ENCODE data around the gene DNAAF5.
A peak's percentile ranks its signal among the peaks of the same experiment; 100 is the strongest.

Gene DNAAF5

DNA sequence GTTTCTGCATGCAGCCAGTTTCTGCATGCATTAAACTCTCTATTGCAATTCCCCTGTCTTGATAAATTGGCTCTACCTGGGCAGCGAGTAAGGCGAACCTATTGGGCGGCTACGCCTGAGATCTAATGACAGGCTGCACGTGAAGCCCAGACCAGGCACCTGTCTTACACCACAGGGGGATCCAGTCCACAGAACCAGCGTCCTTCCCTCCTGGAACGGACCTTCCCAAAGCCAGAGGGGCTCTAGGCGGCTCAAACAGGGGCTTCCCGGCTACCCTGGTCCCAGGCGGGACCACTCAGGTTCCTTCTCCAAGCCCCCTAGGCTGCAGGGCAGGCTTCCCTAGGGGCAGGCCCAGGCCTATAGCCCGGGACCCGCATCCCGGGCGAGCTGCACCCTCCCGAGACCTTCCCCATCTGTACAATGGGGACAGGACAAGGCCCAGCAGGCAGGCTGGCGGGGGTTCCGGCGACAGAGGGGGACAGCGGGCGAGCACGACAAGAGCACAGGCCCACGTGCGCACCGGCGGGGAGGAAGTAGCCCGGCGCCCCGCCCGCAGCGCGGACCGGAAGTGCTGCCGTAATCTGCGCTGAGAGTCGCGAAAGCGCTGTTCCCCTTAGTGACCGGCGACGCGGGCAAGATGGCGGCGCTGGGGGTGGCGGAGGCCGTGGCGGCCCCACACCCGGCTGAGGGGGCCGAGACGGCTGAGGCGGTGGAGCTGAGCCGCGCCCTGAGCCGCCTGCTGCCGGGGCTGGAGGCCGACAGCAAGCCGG is at the start of gene DNAAF5:
TSS of gene DNAAF5 (plus strand) at position 616 of the 770 bp plus-strand sequence. CDS start at position 638, 22 bp downstream.
- ATAC-seq (peak; percentile 92), DNase-seq (peak; percentile 79 to 90)
- Mint-ChIP-seq H3K9me3 (peaks cover 12 to 28% of the 10 kb centered on the region in 2 donors), H3K27ac (peak within 1 kb of the TSS; percentile 89 to 95), H3K27me3 (no peaks in the 10 kb centered on the region), H3K4me1 (peaks cover 58% of the 10 kb centered on the region), H3K4me3 (peak within 1 kb of the TSS; percentile 91 to 97)

DNA sequence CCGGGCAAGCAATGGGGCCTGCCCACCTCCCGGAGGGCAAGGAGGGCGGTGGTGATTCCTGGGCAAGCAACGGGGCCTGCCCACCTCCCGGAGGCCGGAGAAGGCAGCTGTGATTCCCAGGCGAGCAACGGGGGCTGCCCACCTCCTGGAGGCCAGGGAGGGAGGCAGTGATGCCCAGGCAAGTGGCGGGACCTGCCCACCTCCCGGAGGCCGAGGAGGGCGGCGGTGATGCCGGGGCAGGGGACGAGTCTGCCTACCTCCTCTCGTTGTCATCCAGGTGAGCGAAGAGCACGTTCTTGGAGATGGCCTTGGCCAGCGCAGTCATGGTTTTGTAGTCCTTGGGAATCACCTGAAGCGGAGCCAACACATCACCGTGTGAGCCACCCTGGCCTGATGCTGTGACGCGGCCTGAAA is 49.5 kb upstream of the DNAAF5 start:
- Mint-ChIP-seq H3K27me3 (no peaks in the 10 kb centered on the region), H3K4me1 (peaks cover 5% of the 10 kb centered on the region), H3K27ac (no peak overlapping the region), H3K9me3 (peaks cover 12 to 20% of the 10 kb centered on the region in 2 donors), H3K4me3 (no peak overlapping the region)
- DNase-seq (no peak), ATAC-seq (no peak)

DNA sequence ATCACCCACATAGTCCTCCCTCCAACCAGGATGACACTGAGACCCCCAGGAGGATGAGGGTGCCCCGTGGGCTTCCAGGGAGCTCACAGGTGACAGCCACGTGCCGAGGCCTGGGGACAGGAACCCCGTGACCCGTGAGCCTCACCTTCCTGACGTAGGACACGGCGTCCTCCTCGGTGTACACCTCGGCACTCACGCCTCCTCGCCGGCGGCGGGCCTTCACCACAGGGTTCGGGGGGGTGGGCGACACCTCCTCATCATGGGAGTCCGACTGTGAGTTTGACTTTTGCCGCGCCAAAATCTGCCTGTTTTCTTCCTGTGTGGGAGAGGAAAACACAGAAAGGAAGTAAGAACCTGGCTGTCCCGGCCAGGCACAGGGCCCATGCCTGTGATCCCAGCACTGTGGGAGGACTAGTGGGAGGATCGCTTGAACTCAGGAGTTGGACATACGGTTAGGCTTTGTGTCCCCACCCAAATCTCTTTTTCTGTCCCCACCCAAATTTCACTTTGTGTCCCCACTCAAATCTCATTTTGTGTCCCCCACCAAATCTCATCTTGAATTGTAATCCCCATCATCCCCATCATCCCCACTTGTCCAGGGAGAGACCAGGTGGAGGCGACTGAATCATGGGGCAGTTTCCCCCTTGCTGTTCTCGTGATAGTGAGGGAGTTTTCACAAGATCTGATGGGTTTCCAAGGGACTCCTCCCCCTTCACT is 45.9 kb upstream of the DNAAF5 start:
- H3K27me3 Mint-ChIP-seq, result no peaks in the 10 kb centered on the region
- H3K4me3 Mint-ChIP-seq, result no peak overlapping the region
- H3K4me1 Mint-ChIP-seq, result no peaks in the 10 kb centered on the region
- peaks cover 8 to 23% of the 10 kb centered on the region in 2 donors for H3K9me3 Mint-ChIP-seq
- ATAC-seq (no peak), DNase-seq (no peak)
- no peak overlapping the region for H3K27ac Mint-ChIP-seq

DNA sequence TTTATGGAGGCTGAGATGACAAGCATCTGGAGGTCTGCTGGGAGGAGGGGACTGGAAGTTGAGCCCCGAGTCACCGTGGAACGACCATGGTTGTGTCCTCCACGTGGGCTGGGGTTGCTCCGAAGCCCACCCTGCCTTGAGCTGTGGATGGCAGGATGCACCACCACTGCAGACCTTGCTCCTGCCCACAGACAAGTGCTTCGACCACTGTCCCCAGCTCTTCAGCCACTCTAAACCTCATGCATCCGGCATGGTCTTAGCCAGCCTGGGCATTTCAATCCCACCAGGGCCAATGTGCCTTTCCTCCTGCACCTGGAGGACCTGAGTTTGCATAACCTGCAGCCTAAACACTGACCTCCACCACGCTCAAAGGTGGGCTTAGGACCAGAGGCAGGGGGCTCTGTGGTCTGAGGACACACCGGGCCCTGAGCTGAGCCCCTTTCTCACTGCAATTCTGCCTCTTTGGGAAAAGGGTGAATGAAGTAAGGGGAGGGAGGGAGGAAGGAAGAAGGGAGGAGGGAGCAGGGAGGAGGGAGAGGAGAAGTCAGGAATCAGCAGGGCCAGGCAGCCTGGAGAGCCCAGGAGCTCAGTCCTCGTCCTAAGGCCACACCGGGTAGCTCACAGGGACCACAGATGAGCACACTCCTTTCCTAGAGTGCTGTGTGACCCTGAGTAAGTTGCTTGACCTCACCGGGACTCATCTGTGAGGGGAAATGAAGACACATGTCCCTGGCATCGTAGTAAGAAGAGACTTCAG is 44.8 kb upstream of the DNAAF5 start:
- no peak for ATAC-seq
- no peak overlapping the region for H3K4me3 Mint-ChIP-seq
- peaks cover 13 to 33% of the 10 kb centered on the region in 2 donors for H3K9me3 Mint-ChIP-seq
- no peaks in the 10 kb centered on the region for H3K4me1 Mint-ChIP-seq
- H3K27me3 Mint-ChIP-seq, result no peaks in the 10 kb centered on the region
- DNase-seq, result no peak
- H3K27ac Mint-ChIP-seq, result no peak overlapping the region

DNA sequence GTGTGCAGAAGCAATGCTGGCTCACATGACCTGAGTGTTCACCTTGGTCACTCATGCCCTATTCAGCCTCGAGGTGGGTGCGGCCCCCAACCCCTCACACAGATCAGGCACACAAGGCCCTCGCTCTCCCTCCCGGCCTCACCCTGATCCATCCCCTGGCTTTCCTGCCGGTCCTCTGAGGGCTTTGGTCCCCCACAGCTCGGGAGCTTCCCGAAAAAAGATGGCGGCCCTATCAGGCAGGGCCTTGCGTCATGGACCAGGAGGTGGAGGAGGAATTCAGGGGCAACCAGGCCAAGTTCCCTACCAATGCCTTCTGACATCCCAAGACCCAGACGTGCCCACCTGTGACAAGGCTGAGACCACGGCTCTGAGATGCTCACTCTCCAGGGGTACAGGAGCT is 43.7 kb upstream of the DNAAF5 start:
- Mint-ChIP-seq H3K27ac (no peak overlapping the region), H3K4me1 (no peaks in the 10 kb centered on the region), H3K4me3 (no peak overlapping the region), H3K9me3 (peaks cover 21 to 44% of the 10 kb centered on the region in 2 donors), H3K27me3 (no peaks in the 10 kb centered on the region)
- DNase-seq, result no peak
- ATAC-seq, result no peak

DNA sequence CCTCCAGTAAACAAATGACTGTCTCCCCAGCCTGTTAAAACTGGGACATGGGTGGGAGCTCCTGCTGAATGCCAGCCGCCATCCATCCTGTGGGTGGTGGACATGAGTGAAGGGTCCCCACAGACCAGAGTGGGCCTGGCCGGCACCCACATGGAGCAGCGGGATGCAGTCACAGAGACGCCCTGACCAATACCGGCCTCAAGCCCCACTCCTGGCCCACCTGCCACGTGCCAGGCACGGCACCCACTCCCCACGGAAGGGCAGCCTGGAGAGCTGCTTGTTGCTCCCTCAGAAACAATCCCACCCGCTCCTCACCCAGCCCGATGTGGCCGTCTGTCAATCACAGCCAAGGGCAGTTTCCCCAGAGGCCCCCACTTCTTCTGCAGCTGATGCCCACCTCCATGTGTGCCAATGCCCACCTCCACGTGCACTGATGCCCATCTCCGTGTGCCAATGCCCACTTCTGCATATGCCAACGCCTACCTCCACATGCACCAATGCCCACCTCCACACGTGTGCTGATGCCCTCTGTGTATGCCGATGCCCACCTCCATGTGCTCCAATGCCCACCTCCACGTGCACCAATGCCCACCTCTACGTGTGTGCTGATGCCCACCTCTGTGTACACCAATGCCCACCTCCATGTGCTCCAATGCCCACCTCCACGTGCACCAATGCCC is 42.8 kb upstream of the DNAAF5 start:
- Mint-ChIP-seq H3K9me3 (peaks cover 26 to 49% of the 10 kb centered on the region in 2 donors), H3K4me3 (no peak overlapping the region), H3K27ac (no peak overlapping the region), H3K4me1 (no peaks in the 10 kb centered on the region), H3K27me3 (no peaks in the 10 kb centered on the region)
- ATAC-seq, result no peak
- DNase-seq, result no peak

DNA sequence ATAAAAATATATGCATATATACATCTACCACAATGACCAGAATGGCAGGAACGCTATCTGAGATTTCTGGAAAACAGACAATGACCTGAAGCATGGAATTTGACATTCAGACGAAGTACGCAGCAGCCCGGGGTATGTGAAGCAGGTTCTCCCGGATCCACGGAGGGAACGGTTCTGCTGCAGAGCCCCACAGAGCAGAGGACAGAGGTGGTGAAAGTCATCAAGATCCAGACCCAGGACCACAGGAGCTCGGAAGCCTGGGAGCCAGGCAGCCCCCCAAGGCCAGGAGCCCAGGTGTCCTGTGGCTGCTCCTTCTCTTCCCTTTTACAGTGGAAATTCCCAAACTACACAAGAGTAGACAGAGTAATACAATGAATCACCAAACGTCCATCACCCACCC is 42.1 kb upstream of the DNAAF5 start:
- Mint-ChIP-seq H3K4me3 (no peak overlapping the region), H3K9me3 (peaks cover 29 to 52% of the 10 kb centered on the region in 2 donors), H3K4me1 (no peaks in the 10 kb centered on the region), H3K27me3 (no peaks in the 10 kb centered on the region), H3K27ac (no peak overlapping the region)
- DNase-seq (no peak), ATAC-seq (no peak)

DNA sequence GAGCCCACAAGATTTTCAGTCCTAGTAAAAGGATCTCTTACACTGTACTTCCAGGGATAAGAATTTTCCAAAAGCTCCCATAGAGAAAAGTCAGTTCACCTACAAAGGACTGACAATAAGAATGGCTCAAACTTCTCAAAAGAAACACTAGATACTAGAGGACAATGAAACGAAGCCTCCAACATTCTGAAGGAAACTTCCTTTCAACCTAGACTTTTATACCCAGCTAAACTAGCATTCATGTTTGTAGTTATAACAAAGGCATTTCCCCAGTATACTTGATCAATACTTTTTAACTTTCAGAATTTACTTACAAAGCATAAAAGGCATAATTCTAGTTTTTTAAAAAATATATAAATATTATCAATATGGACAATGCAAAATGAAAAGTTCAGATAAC is 41.0 kb upstream of the DNAAF5 start:
- Mint-ChIP-seq H3K9me3 (peaks cover 33 to 52% of the 10 kb centered on the region in 2 donors), H3K4me3 (no peak overlapping the region), H3K4me1 (no peaks in the 10 kb centered on the region), H3K27me3 (no peaks in the 10 kb centered on the region), H3K27ac (no peak overlapping the region)
- DNase-seq, result no peak
- no peak for ATAC-seq

DNA sequence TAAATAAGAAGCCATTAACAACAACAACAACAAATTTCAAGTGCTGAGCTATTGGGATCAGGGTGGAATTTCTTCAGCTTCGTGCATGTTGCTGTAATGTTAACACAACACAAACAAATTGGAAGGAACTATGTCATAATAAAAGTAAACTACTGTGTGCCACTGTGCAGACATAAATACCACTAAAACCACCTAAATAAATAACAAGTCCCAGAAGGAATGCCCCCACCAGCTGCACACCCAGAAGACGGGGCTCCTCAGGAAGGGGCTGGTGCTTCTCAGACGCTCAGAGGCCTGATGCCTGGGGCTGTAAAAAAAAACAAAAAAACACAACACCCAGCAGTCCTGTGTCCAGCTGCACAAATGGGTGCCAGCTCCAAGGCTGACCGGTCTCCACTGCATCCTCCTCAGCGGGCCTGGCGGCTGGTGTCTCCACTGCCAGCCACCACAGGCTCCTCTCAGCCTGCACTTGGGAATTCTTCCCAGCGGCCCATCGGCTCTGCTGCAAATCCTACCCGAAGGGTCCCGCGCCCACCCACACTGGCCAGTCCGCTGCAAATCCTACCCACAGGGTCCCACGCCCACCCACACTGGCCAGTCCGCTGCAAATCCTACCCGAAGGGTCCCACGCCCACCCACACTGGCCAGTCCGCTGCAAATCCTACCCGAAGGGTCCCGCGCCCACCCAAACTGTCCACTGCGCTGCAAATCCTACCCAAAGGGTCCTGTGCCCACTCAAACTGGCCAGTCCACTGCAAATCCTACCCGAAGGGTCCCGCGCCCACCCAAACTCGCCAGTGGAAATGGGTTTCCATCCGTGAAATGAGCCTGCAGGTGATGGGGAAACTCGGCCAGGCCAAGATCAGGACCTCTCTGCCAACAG is 35.8 kb upstream of the DNAAF5 start:
- H3K27me3 Mint-ChIP-seq, result no peaks in the 10 kb centered on the region
- H3K4me3 Mint-ChIP-seq, result no peak overlapping the region
- H3K9me3 Mint-ChIP-seq, result peaks cover 24 to 46% of the 10 kb centered on the region in 2 donors
- H3K4me1 Mint-ChIP-seq, result no peaks in the 10 kb centered on the region
- no peak overlapping the region for H3K27ac Mint-ChIP-seq
- no peak for DNase-seq
- no peak for ATAC-seq

DNA sequence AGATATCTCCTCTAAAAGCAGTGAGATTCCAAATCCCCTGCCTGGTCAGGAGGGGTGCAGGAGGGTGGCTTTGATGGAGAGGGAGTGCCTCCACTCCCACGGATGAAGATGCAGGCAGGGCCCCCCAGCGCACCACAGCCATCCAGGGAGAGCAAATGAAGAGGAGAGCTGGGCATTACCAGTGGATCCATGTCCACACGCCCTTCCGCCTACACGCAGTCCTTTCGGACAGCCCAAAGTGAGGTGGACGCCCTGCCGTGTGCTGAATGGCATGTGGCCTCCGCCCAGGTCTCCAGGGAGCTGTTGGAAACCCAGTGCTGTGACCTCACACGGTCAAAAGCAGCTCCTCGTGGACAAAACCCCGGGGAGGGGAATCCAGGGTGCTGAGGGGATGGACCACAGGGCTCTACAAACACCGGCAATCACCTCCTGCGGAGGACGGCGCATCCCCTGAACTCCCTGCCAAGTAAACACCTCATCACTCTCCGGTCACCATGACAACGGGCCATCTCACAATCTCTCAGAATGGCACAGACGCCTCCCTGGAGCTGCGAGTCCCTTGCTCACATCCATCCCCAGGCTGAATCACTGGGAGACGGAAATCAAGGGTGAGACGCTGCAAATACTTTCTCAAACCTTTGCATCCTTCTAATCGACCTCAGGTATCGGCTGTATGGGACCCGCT is 35.0 kb upstream of the DNAAF5 start:
- ATAC-seq (no peak), DNase-seq (no peak)
- no peaks in the 10 kb centered on the region for H3K27me3 Mint-ChIP-seq
- peaks cover 22 to 39% of the 10 kb centered on the region in 2 donors for H3K9me3 Mint-ChIP-seq
- no peak overlapping the region for H3K27ac Mint-ChIP-seq
- H3K4me3 Mint-ChIP-seq, result no peak overlapping the region
- H3K4me1 Mint-ChIP-seq, result no peaks in the 10 kb centered on the region

DNA sequence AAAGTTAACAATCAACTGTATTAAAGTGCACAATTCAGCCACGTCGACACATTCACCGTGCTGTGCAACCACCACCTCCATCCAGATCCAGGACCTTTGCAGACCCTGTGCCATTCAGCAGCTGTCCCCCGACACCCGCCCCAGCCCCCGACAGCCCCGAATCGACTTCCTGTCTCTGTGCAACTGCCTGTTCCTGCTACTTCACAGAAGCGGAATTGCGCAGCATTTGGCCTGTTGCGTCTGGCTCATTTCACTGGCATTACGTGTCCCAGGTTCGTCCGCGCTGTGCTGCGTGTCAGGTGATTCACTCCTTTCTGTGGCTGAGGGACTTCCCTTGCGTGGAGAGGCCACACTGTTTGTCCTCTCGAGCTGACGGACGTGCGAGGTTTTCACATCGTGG is 33.2 kb upstream of the DNAAF5 start:
- ATAC-seq, result no peak
- Mint-ChIP-seq H3K9me3 (peaks cover 10 to 24% of the 10 kb centered on the region in 2 donors), H3K27me3 (no peaks in the 10 kb centered on the region), H3K27ac (no peak overlapping the region), H3K4me1 (no peaks in the 10 kb centered on the region), H3K4me3 (no peak overlapping the region)
- no peak for DNase-seq

DNA sequence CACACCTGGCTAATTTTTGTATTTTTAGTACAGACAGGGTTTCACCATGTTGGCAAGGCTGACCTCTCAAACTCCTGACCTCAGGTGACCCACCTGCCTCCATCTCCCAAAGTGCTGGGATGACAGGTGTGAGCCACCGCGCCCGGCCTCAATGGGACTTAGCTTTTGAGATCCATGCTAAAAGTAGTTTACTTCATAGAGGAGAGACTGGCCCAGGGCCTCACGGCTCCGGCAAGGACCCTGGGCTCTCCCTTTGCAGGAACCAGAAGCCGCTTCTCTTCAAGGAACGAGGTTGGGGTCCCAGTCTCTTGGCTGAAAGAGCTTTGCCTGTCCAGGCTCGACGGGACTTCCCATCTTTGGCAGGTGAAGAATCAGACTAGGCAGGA is 30.1 kb upstream of the DNAAF5 start:
- Mint-ChIP-seq H3K4me1 (peaks cover 10% of the 10 kb centered on the region), H3K4me3 (no peak overlapping the region), H3K9me3 (peaks cover 3 to 11% of the 10 kb centered on the region in 2 donors), H3K27me3 (no peaks in the 10 kb centered on the region), H3K27ac (no peak overlapping the region)
- ATAC-seq, result no peak
- DNase-seq, result no peak

DNA sequence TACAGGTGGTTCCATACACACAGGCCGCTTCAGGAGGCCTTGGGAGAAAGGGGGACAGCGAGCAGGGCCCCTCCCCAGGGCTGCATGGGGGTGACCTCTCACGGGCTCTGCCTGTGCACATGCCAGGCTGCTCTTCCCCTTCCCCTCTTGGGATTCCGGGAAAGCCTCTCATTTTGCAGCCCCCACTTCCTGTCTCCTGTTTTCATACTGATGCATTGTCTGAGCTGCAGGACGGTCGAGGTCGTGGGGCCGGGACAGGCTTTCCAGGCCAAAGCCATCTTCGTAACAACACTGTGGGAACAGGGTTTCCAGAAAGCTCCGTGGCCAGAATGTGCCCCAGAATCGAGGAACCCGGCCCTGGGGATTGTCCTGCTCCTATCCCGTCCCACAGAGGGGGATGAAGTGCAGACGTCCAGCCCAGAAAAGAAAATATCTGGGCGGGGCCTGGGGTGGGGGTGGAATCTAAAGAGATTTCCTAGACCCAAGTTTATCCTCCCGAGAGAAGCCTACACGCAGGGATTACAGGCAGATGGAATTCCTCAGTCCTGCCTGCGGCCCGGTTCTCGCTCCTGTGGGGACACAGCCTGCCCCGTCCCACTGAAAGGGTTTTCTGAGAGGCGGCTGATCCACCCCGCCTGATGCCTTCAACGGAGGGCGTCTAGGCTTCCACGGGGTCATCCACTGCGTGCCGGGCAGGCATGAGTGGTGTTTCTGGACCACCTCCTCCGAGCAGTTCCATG is 29.5 kb upstream of the DNAAF5 start:
- Mint-ChIP-seq H3K4me1 (peaks cover 10% of the 10 kb centered on the region), H3K27ac (no peak overlapping the region), H3K9me3 (peaks cover 5 to 6% of the 10 kb centered on the region in 2 donors), H3K4me3 (no peak overlapping the region), H3K27me3 (no peaks in the 10 kb centered on the region)
- ATAC-seq, result no peak
- no peak for DNase-seq
